Suprapubic skin (tissue), 3 donors: Measurements from ENCODE around the gene RTEL1.

Source experiments
- POLR2AphosphoS5 ChIP-seq, 3 donors: sonication (generic); formaldehyde crosslinking; IDR thresholded peaks; one replicate each; pipeline ENCODE4 v1.6.1; 2017; ENCODE audit warnings: antibody characterized with exemption in 3 of 3
- TF ChIP-seq, protein P1 (sequence below), 2 donors: fragments of 200-600 bp in 1 of 2; fragments of 450-650 bp in 1 of 2; sonication (generic) in 1 of 2; IDR thresholded peaks; one replicate each; pipeline ENCODE4 v1.5.1; 2016 to 2019; ENCODE audit warnings: antibody characterized with exemption in 2 of 2, mild to moderate bottlenecking in 1 of 2, moderate library complexity in 1 of 2

- TF ChIP-seq POLR2AphosphoS5 (IDR thresholded peaks at IDR 0.05), result no peak
- TF ChIP-seq, protein P1, sequence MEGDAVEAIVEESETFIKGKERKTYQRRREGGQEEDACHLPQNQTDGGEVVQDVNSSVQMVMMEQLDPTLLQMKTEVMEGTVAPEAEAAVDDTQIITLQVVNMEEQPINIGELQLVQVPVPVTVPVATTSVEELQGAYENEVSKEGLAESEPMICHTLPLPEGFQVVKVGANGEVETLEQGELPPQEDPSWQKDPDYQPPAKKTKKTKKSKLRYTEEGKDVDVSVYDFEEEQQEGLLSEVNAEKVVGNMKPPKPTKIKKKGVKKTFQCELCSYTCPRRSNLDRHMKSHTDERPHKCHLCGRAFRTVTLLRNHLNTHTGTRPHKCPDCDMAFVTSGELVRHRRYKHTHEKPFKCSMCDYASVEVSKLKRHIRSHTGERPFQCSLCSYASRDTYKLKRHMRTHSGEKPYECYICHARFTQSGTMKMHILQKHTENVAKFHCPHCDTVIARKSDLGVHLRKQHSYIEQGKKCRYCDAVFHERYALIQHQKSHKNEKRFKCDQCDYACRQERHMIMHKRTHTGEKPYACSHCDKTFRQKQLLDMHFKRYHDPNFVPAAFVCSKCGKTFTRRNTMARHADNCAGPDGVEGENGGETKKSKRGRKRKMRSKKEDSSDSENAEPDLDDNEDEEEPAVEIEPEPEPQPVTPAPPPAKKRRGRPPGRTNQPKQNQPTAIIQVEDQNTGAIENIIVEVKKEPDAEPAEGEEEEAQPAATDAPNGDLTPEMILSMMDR (IDR thresholded peaks at IDR 0.05), result no peak
Observed at GRCh38 chr20:63743210-63743970, 85.3 kb downstream of the RTEL1 start.
